H1 (cell line): ENCODE measurements around the gene LPO. TPM values are rescaled to one million over a fixed set of nuclear protein-coding genes. Genes with fewer than 3 reads are reported as not detected.

ENCODE experiments used
- CTCF ChIA-PET: fragments of 300-600 bp; sonication (Branson Sonifier 250); formaldehyde crosslinking; loops from one replicate; lab custom pipeline; 2021; ENCODE audit not compliant: partially characterized antibody; lab: Charles Lee
- POLR2A ChIA-PET: fragments of 300-600 bp; sonication (Branson Sonifier 250); formaldehyde crosslinking; loops from one replicate; lab custom pipeline; 2021; ENCODE audit warnings: inconsistent platforms; ENCODE audit not compliant: partially characterized antibody; lab: Charles Lee
- DNase-seq, 2 experiments: peaks; one replicate each; pipeline versions ENCODE4 v3.0.0 to v3.0.0-alpha.2; 2010 to 2022; ENCODE audit warnings: low spot score in 2 of 2, low read depth in 1 of 2, mixed read lengths in 1 of 2
- FAIRE-seq: peaks from 2 replicates; lab custom pipeline; 2011; peaks lifted over from hg19 to GRCh38; lab: Jason Lieb, UNC
- H2AFZ ChIP-seq: 2 replicates; pipeline ENCODE4 v1.8.1; 2012; ENCODE audit warnings: low read length, inconsistent platforms
- H2AK5ac ChIP-seq: 2 replicates; pipeline ENCODE4 v1.6.1; 2013; ENCODE audit warnings: low read depth, low read length
- H2BK120ac ChIP-seq: replicated peaks from 2 replicates; pipeline ENCODE3; 2013; ENCODE audit warnings: low read depth, low read length, inconsistent platforms
- H2BK12ac ChIP-seq: 2 replicates; pipeline ENCODE4 v1.6.1; 2013; ENCODE audit warnings: low read depth, low read length
- H2BK15ac ChIP-seq: 2 replicates; pipeline ENCODE4 v1.6.1; 2013; ENCODE audit warnings: low read length
- H2BK20ac ChIP-seq: 2 replicates; pipeline ENCODE4 v1.6.1; 2013; ENCODE audit warnings: low read length
- H2BK5ac ChIP-seq: 2 replicates; pipeline ENCODE4 v1.6.1; 2013; ENCODE audit warnings: low read depth, low read length
- H3K14ac ChIP-seq: 2 replicates; pipeline ENCODE4 v1.6.1; 2013; ENCODE audit warnings: inconsistent platforms; ENCODE audit not compliant: insufficient read length
- H3K18ac ChIP-seq: 2 replicates; pipeline ENCODE4 v1.6.1; 2013; ENCODE audit warnings: low read length; ENCODE audit errors: extremely low read depth
- H3K23ac ChIP-seq: 2 replicates; pipeline ENCODE4 v1.6.1; 2013; ENCODE audit warnings: inconsistent platforms; ENCODE audit not compliant: insufficient read length
- H3K23me2 ChIP-seq: 2 replicates; pipeline ENCODE4 v1.6.1; 2013; ENCODE audit warnings: low read depth, low read length
- H3K27ac ChIP-seq: 2 replicates; pipeline ENCODE4 v1.6.1; 2011; ENCODE audit warnings: low read depth, low read length, inconsistent platforms
- H3K27me3 ChIP-seq, 4 experiments: replicated peaks in 1 of 4; 1 replicate in 1 of 4; 2 replicates in 3 of 4; pipeline versions ENCODE4 v1.6.1 to v1.8.1; 2011 to 2013; ENCODE audit warnings: low read length in 3 of 4, mild to moderate bottlenecking in 3 of 4, inconsistent platforms in 2 of 4, mixed read lengths in 2 of 4, moderate library complexity in 1 of 4; ENCODE audit not compliant: control insufficient read depth in 3 of 4, insufficient read depth in 3 of 4; ENCODE audit errors: extremely low read depth in 1 of 4
- H3K36me3 ChIP-seq, 4 experiments: 2 replicates each; pipeline versions ENCODE4 v1.6.1 to v1.8.1; 2011 to 2013; ENCODE audit warnings: mild to moderate bottlenecking in 4 of 4, low read length in 3 of 4, moderate library complexity in 2 of 4, control low read depth in 1 of 4, inconsistent platforms in 1 of 4; ENCODE audit not compliant: insufficient read depth in 4 of 4, control insufficient read depth in 2 of 4
- H3K4ac ChIP-seq: replicated peaks from 2 replicates; pipeline ENCODE3; 2013; ENCODE audit warnings: low read length, low read depth, mixed read lengths, inconsistent platforms; ENCODE audit not compliant: insufficient read length
- H3K4me1 ChIP-seq, 4 experiments: replicated peaks in 1 of 4; 1 replicate in 1 of 4; 2 replicates in 3 of 4; pipeline versions ENCODE4 v1.6.1 to v1.8.1; 2011 to 2013; ENCODE audit warnings: low read length in 3 of 4, inconsistent platforms in 2 of 4, mixed read lengths in 1 of 4; ENCODE audit not compliant: insufficient read depth in 4 of 4, control insufficient read depth in 3 of 4
- H3K4me2 ChIP-seq, 2 experiments: 2 replicates each; pipeline versions ENCODE4 v1.6.1 to v1.8.1; 2011 to 2013; ENCODE audit warnings: low read depth in 2 of 2, low read length in 2 of 2, control low read depth in 1 of 2, inconsistent platforms in 1 of 2, mild to moderate bottlenecking in 1 of 2; ENCODE audit not compliant: insufficient read depth in 1 of 2
- H3K4me3 ChIP-seq, 4 experiments: fragments of 200-600, 300-600 bp in 1 of 4; sonication (generic), shearing (Covaris generic), sonication (Bioruptor Twin) in 1 of 4; 2 replicates each; pipeline versions ENCODE4 v1.5.1 to v1.8.1; 2011 to 2016; ENCODE audit warnings: low read length in 4 of 4, low read depth in 3 of 4, control low read depth in 2 of 4, inconsistent platforms in 2 of 4, mild to moderate bottlenecking in 2 of 4, mixed read lengths in 1 of 4, moderate library complexity in 1 of 4; ENCODE audit not compliant: insufficient read depth in 2 of 4; ENCODE audit errors: extremely low read depth in 1 of 4
- H3K56ac ChIP-seq: replicated peaks from 2 replicates; pipeline ENCODE3; 2013; ENCODE audit warnings: low read depth, mild to moderate bottlenecking, mixed read lengths, low read length, inconsistent platforms; ENCODE audit not compliant: insufficient read length
- H3K79me1 ChIP-seq: 2 replicates; pipeline ENCODE4 v1.6.1; 2013; ENCODE audit warnings: low read depth, low read length, control low read depth
- H3K79me2 ChIP-seq, 2 experiments: 2 replicates each; pipeline versions ENCODE4 v1.6.1 to v1.8.1; 2012 to 2013; ENCODE audit warnings: low read length in 2 of 2, mild to moderate bottlenecking in 2 of 2, inconsistent platforms in 1 of 2; ENCODE audit not compliant: insufficient read depth in 2 of 2, control insufficient read depth in 1 of 2
- H3K9ac ChIP-seq, 4 experiments: replicated peaks in 1 of 4; 1 replicate in 1 of 4; 2 replicates in 3 of 4; pipeline versions ENCODE4 v1.6.1 to v1.8.1; 2011 to 2013; ENCODE audit warnings: low read depth in 3 of 4, low read length in 3 of 4, control low read depth in 2 of 4, mild to moderate bottlenecking in 2 of 4, moderate library complexity in 2 of 4, inconsistent platforms in 1 of 4; ENCODE audit errors: extremely low read depth in 1 of 4
- H3K9me3 ChIP-seq, 2 experiments: 2 replicates each; pipeline versions ENCODE4 v1.6.1 to v1.8.1; 2012 to 2013; ENCODE audit warnings: mild to moderate bottlenecking in 2 of 2, moderate library complexity in 2 of 2, control low read depth in 1 of 2, inconsistent platforms in 1 of 2, low read depth in 1 of 2, low read length in 1 of 2, mixed read lengths in 1 of 2; ENCODE audit not compliant: insufficient read depth in 2 of 2
- H4K20me1 ChIP-seq, 2 experiments: replicated peaks in 1 of 2; 2 replicates each; pipeline versions ENCODE3 to v1.8.1; 2011 to 2013; ENCODE audit warnings: inconsistent platforms in 2 of 2, low read length in 2 of 2, mild to moderate bottlenecking in 1 of 2; ENCODE audit not compliant: insufficient read depth in 2 of 2, control insufficient read depth in 1 of 2
- H4K5ac ChIP-seq: 2 replicates; pipeline ENCODE4 v1.6.1; 2013; ENCODE audit warnings: low read length, low read depth, mixed read lengths, inconsistent platforms; ENCODE audit not compliant: insufficient read length
- H4K8ac ChIP-seq: 2 replicates; pipeline ENCODE4 v1.8.0; 2013; ENCODE audit warnings: mild to moderate bottlenecking, moderate library complexity, low read length, inconsistent platforms; ENCODE audit not compliant: insufficient read depth; ENCODE audit errors: extremely low read depth
- H4K91ac ChIP-seq: replicated peaks from 2 replicates; pipeline ENCODE3; 2013; ENCODE audit warnings: low read length, mixed read lengths, inconsistent platforms; ENCODE audit not compliant: insufficient read length
- NRF1 ChIP-seq: IDR thresholded peaks from 2 replicates; pipeline ENCODE4 v1.6.1; 2011; ENCODE audit warnings: mild to moderate bottlenecking, low read depth, low read length, improper control_type of control experiment
- SIRT6 ChIP-seq: IDR thresholded peaks from one replicate; pipeline ENCODE4 v1.7.1; 2012; ENCODE audit warnings: low read length, inconsistent platforms
- WGBS, 2 experiments: shearing (Covaris generic) in 1 of 2; methylation state at CpG; one replicate each; pipeline versions ENCODE4 v1.1.6 to v1.1.7; 2013 to 2015; ENCODE audit warnings: low lambda C conversion rate in 2 of 2, mixed read lengths in 2 of 2, inconsistent platforms in 1 of 2, low coverage in 1 of 2, missing lambda C conversion rate in 1 of 2; ENCODE audit not compliant: insufficient replicate concordance in 2 of 2, insufficient coverage in 1 of 2, insufficient read length in 1 of 2; ENCODE audit errors: extremely low coverage in 1 of 2, missing lambda C conversion rate in 1 of 2; 5-methylcytosine and 5-hydroxymethylcytosine counted together
- polyA plus RNA-seq, 7 experiments: library from polyadenylated mRNA; depleted of rRNA in 3 of 7; stranded (reverse) in 5 of 7; unstranded in 2 of 7; fragments of >200 nt in 5 of 7; fragments of 200-250 nt in 2 of 7; gene quantifications; 1 replicate in 5 of 7; 2 replicates in 1 of 7; 4 replicates in 1 of 7; pipeline versions ENCODE4 v1.2.1 to v1.2.3, GENCODE V29; 2011 to 2013; ENCODE audit warnings: missing spikeins in 2 of 7, mixed read lengths in 2 of 7
- total RNA-seq: library from RNA; stranded (reverse); fragmentation: NEBNext Ultra II Directional; extraction: Animal tissue kit (Norgen Biotek cat#: 25700); gene quantifications from 2 replicates; pipeline ENCODE4 v1.2.1, GENCODE V29; 2021

LPO gene
- total and polyA plus RNA-seq, 2 of the 8 experiments (the other 6 are each of a cell fraction or from before 2014, with no cell fraction given): 0.38 to 0.52 TPM

- no peak overlapping the region for H2BK15ac ChIP-seq
- H3K56ac ChIP-seq: no peak overlapping the region
- no peaks in the 10 kb centered on the region for H3K23me2 ChIP-seq
- H3K4me1 ChIP-seq: no peaks in the 10 kb centered on the region
- no peak overlapping the region for H4K91ac ChIP-seq
- no peaks in the 10 kb centered on the region for H4K20me1 ChIP-seq
- H3K18ac ChIP-seq: no peak overlapping the region
- peaks cover 0 to 8% (median 3%) of the 10 kb centered on the region in 4 experiments; a peak in 4 of 8 replicates for H3K36me3 ChIP-seq
- ChIA-PET POLR2A (no interaction called here), CTCF (interaction anchor here (0.7 to 1.5 kb wide), 2 partner anchors 9 kb away, joined by 3 to 5 read pairs; no protein-coding TSS in a partner anchor)
- H3K23ac ChIP-seq: no peak overlapping the region
- H3K9me3 ChIP-seq: no peaks in the 10 kb centered on the region
- H3K4me2 ChIP-seq: no peak overlapping the region
- H4K5ac ChIP-seq: no peak overlapping the region
- no peak overlapping the region for H2BK120ac ChIP-seq
- no peaks in the 10 kb centered on the region for H3K79me2 ChIP-seq
- H2AK5ac ChIP-seq: no peak overlapping the region
- H2BK20ac ChIP-seq: no peak overlapping the region
- no peak overlapping the region for H3K27ac ChIP-seq
- 92% methylated on average over 11 of the region's 11 CpGs; no CpG with 5 or more reads in 1 of the 2 experiments for WGBS, 2 experiments
- no peak overlapping the region for H2BK5ac ChIP-seq
- H3K4me3 ChIP-seq: no peak overlapping the region
- H2AFZ ChIP-seq: no peak overlapping the region
- no peak for DNase-seq
- H4K8ac ChIP-seq: no peak overlapping the region
- TF ChIP-seq SIRT6 (no peak), NRF1 (no peak)
- H3K9ac ChIP-seq: no peak overlapping the region
- no peak overlapping the region for H3K14ac ChIP-seq
- no peak for FAIRE-seq
- H2BK12ac ChIP-seq: no peak overlapping the region
- H3K4ac ChIP-seq: no peak overlapping the region
- H3K79me1 ChIP-seq: no peaks in the 10 kb centered on the region
- no peaks in the 10 kb centered on the region for H3K27me3 ChIP-seq
Observed at GRCh38 chr17:58205936-58206335, 32.4 kb upstream of the LPO start.
